Activated T-helper 2 cell treated with anti-CD3 and anti-CD28 coated beads, Interferon-gamma antibody, Interleukin-2, Interleukin-4, amounts not matched to agents 10 μg/mL and 5 μg/mL and 100 μg/mL, durations not matched to agents 14 hours and 24 hours and 36 hours (primary cell): ENCODE results near the gene OR1A2. TPM values are rescaled to one million over a fixed set of nuclear protein-coding genes. Genes with fewer than 3 reads are reported as not detected.
"Not testable (repeated sequence)": the region's sequence is repeated elsewhere in the genome, so short reads cannot be mapped to it uniquely, and the experiment has no call there.

ENCODE experiments used
- DNase-seq: peaks from one replicate; pipeline ENCODE4 v3.0.0; 2021; ENCODE audit warnings: low spot score
- H3K27ac Mint-ChIP-seq: one replicate; pipeline ENCODE4 v1.8.0; 2021; ENCODE audit warnings: mixed read lengths
- H3K27me3 Mint-ChIP-seq: one replicate; pipeline ENCODE4 v1.8.0; 2021; ENCODE audit warnings: low read depth, mixed read lengths
- H3K36me3 Mint-ChIP-seq: one replicate; pipeline ENCODE4 v1.8.0; 2021; ENCODE audit warnings: low read depth, mixed read lengths
- H3K4me1 Mint-ChIP-seq: one replicate; pipeline ENCODE4 v1.8.0; 2021; ENCODE audit warnings: low read depth, mixed read lengths
- H3K4me3 Mint-ChIP-seq: one replicate; pipeline ENCODE4 v1.8.0; 2021; ENCODE audit warnings: low read depth, mild to moderate bottlenecking, moderate library complexity, mixed read lengths
- H3K9me3 Mint-ChIP-seq: one replicate; pipeline ENCODE4 v1.8.0; 2021; ENCODE audit warnings: mixed read lengths
- intact Hi-C: fragments of 100-400 bp; cut with micrococcal nuclease; formaldehyde crosslinking; loops from one replicate; pipeline ENCODE4 v1.15.1; 2023
- total RNA-seq: library from RNA; stranded (reverse); gene quantifications from 2 replicates; pipeline ENCODE4 v1.2.3, GENCODE V29; 2022

The OR1A2 gene
- total RNA-seq, 1 donor from 2014 or later = not detected

DNA sequence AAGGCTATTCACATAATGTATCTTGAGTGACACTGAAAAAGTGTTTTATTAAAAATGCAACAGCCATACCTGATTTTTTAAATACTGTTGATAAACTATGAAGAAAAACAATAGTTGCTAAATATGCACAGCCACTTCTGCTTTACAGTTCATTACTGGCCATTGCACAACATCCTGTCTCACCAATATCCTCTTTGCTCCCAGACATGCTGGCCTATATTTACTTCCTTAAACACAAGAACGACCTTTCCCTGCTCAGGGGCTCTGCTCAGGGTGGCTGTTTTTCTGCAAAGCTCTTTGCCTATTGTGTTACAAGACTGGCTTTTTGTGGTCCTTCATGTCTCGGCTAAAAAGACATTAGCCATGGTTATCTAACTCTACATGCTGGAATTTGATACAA is 41.4 kb downstream of the OR1A2 start:
- H3K4me1 Mint-ChIP-seq, H3K4me3 Mint-ChIP-seq, intact Hi-C loops, H3K36me3 Mint-ChIP-seq, H3K27ac Mint-ChIP-seq, H3K9me3 Mint-ChIP-seq, H3K27me3 Mint-ChIP-seq, DNase-seq: not testable (repeated sequence)

DNA sequence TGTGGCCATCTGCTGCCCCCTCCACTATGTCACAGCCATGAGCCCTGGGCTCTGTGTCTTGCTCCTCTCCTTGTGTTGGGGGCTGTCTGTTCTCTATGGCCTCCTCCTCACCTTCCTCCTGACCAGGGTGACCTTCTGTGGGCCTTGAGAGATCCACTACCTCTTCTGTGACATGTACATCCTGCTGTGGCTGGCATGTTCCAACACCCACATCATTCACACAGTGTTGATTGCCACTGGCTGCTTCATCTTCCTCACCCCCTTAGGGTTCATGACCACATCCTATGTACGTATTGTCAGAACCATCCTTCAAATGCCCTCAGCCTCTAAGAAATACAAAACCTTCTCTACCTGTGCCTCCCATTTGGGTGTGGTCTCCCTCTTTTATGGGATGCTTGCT is 43.7 kb downstream of the OR1A2 start:
- H3K4me3 Mint-ChIP-seq, H3K27me3 Mint-ChIP-seq, H3K9me3 Mint-ChIP-seq, H3K36me3 Mint-ChIP-seq, intact Hi-C loops, H3K27ac Mint-ChIP-seq, DNase-seq, H3K4me1 Mint-ChIP-seq: not testable (repeated sequence)

DNA sequence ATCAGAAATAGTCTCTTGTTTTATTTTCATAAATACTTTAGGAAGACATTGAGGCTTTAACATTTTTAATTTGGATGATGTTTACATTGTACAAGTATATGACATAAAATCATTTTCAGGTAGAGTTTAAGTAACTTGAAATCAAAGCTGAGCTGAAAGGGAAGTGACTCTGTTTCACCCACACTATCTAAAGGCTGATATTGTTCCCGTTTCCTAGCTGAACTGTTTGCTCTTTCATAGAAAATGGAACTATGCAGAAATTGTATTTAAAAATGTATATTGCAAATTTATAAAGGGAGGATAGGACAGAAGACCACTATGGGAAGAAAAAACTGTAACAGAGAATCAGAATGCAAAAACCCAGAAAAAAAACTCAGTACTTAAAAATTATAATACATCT is 47.5 kb downstream of the OR1A2 start:
- H3K27me3 Mint-ChIP-seq, DNase-seq, H3K9me3 Mint-ChIP-seq, H3K4me3 Mint-ChIP-seq, H3K4me1 Mint-ChIP-seq, intact Hi-C loops, H3K27ac Mint-ChIP-seq, H3K36me3 Mint-ChIP-seq: not testable (repeated sequence)

Other genes with a start within 250 kb of the OR1A2 start
- gene OR1D5, start 133.9 kb upstream of the OR1A2 start, total RNA-seq = not detected in 2 replicates
- gene OR1D2, start 93.1 kb upstream of the OR1A2 start, total RNA-seq = not detected in 2 replicates
- gene OR1G1, start 70.0 kb upstream of the OR1A2 start, total RNA-seq = not detected in 2 replicates
- gene OR1A1, start 10.1 kb downstream of the OR1A2 start, total RNA-seq = not detected in 2 replicates
- not detected in 2 replicates for gene OR3A1, start 100.8 kb downstream of the OR1A2 start, total RNA-seq
- 0.46 and 0.62 TPM in 2 replicates for gene OR3A2, start 188.8 kb downstream of the OR1A2 start, total RNA-seq
- gene OR1E1, start 200.9 kb downstream of the OR1A2 start, total RNA-seq = not detected in 2 replicates
- gene OR3A3, start 213.9 kb downstream of the OR1A2 start, total RNA-seq = not detected in 2 replicates
- gene OR1E2, start 236.3 kb downstream of the OR1A2 start, total RNA-seq = not detected in 2 replicates